ENCODE measurements around the gene ECHDC3. TPM values are rescaled to one million over a fixed set of nuclear protein-coding genes. Genes with fewer than 3 reads are reported as not detected.

The ECHDC3 gene
- polyA plus RNA-seq, 1 of the 3 experiments (the other 2 are of a cell fraction) = 13.5 TPM

DNA sequence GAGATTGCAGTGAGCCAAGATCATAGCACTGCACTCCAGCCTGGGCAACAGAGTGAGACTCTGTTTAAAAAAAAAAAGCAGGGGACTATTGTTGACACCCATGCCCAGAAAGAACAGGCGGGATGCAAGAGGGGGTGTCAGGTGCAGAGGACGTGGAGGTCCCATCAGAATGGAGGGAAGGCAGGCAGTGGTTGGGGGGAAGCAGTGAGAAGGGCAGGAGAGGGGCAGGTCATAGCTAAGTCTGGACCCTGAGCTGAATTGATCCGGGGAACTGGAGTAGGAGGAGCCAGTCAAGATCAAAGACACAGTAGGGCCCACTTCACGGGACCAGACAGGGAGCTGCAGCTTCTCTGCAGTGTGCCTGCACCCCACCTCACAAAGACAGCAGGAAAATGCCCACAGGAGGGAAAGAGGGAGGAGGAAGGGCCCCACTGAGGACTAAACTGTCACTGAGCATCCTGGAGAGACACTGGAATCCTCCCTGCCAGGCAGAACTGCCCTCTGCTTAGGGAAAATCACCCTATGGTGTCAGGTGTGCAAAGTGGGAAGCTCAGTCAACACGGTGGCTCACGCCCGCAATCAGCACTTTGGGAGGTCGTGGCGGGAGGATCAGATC, 27.3 kb upstream of the ECHDC3 start:
- no peak for TF ChIP-seq EP300 (IDR thresholded peaks at IDR 0.05; ENCODE audit: borderline replicate concordance in 1 of 2, low read depth in 1 of 2, low read length in 1 of 2)
- no peak for TF ChIP-seq JUND (IDR thresholded peaks at IDR 0.05)
- TF ChIP-seq, protein P1, sequence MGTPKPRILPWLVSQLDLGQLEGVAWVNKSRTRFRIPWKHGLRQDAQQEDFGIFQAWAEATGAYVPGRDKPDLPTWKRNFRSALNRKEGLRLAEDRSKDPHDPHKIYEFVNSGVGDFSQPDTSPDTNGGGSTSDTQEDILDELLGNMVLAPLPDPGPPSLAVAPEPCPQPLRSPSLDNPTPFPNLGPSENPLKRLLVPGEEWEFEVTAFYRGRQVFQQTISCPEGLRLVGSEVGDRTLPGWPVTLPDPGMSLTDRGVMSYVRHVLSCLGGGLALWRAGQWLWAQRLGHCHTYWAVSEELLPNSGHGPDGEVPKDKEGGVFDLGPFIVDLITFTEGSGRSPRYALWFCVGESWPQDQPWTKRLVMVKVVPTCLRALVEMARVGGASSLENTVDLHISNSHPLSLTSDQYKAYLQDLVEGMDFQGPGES (IDR thresholded peaks at IDR 0.05; ENCODE audit: low read depth, low read length) = no peak
- TF ChIP-seq YY1 (IDR thresholded peaks at IDR 0.05; ENCODE audit: low read depth) = no peak
- TF ChIP-seq, protein P2, sequence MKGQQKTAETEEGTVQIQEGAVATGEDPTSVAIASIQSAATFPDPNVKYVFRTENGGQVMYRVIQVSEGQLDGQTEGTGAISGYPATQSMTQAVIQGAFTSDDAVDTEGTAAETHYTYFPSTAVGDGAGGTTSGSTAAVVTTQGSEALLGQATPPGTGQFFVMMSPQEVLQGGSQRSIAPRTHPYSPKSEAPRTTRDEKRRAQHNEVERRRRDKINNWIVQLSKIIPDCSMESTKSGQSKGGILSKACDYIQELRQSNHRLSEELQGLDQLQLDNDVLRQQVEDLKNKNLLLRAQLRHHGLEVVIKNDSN (IDR thresholded peaks at IDR 0.05; ENCODE audit: borderline replicate concordance, low read depth) = no peak
- TF ChIP-seq EZH2phosphoT487 (IDR thresholded peaks at IDR 0.05; ENCODE audit: borderline replicate concordance, low read depth) = no peak
- TF ChIP-seq RFX5 (IDR thresholded peaks at IDR 0.05; ENCODE audit: low read length) = no peak
- no peak for TF ChIP-seq NFIC (IDR thresholded peaks at IDR 0.05; ENCODE audit: borderline replicate concordance)
- no peak for TF ChIP-seq SIN3A (IDR thresholded peaks at IDR 0.05; ENCODE audit: borderline replicate concordance, low read depth, low read length)
- TF ChIP-seq, protein P3, sequence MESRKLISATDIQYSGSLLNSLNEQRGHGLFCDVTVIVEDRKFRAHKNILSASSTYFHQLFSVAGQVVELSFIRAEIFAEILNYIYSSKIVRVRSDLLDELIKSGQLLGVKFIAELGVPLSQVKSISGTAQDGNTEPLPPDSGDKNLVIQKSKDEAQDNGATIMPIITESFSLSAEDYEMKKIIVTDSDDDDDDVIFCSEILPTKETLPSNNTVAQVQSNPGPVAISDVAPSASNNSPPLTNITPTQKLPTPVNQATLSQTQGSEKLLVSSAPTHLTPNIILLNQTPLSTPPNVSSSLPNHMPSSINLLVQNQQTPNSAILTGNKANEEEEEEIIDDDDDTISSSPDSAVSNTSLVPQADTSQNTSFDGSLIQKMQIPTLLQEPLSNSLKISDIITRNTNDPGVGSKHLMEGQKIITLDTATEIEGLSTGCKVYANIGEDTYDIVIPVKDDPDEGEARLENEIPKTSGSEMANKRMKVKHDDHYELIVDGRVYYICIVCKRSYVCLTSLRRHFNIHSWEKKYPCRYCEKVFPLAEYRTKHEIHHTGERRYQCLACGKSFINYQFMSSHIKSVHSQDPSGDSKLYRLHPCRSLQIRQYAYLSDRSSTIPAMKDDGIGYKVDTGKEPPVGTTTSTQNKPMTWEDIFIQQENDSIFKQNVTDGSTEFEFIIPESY (IDR thresholded peaks at IDR 0.05; ENCODE audit: borderline replicate concordance, low read depth) = no peak
- TF ChIP-seq RAD21 (IDR thresholded peaks at IDR 0.05; ENCODE audit: low read length) = no peak
- no peak for TF ChIP-seq TCF12 (IDR thresholded peaks at IDR 0.05)
- TF ChIP-seq SMC3 (IDR thresholded peaks at IDR 0.05; ENCODE audit: low read depth, low read length) = no peak
- TF ChIP-seq, protein P4, sequence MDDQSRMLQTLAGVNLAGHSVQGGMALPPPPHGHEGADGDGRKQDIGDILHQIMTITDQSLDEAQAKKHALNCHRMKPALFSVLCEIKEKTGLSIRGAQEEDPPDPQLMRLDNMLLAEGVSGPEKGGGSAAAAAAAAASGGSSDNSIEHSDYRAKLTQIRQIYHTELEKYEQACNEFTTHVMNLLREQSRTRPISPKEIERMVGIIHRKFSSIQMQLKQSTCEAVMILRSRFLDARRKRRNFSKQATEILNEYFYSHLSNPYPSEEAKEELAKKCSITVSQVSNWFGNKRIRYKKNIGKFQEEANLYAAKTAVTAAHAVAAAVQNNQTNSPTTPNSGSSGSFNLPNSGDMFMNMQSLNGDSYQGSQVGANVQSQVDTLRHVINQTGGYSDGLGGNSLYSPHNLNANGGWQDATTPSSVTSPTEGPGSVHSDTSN (IDR thresholded peaks at IDR 0.05) = no peak
- no peak for TF ChIP-seq GABPA (IDR thresholded peaks at IDR 0.05; ENCODE audit: low read depth)
- no peak for DNase-seq
- Histone ChIP-seq H3K4me3 (ENCODE audit: low read depth in 2 of 2, low read length in 1 of 2) (no peak overlapping the region), H3K27me3 (ENCODE audit: insufficient read depth) (no peaks in the 10 kb centered on the region; the same call in 1 of the 2 replicates), H3K27ac (ENCODE audit: low read depth in 2 of 2, low read length in 1 of 2) (no peak overlapping the region), H3F3A (replicated peaks; ENCODE audit: insufficient read depth) (no peaks in the 10 kb centered on the region), H3K9me3 (no peaks in the 10 kb centered on the region), H4K20me1 (ENCODE audit: insufficient read depth) (no peaks in the 10 kb centered on the region), H2AFZ (ENCODE audit: low read depth) (no peak overlapping the region), H3K4me1 (ENCODE audit: control insufficient read depth in 1 of 2, insufficient read depth in 2 of 2, low read depth in 1 of 2, low read length in 1 of 2) (no peaks in the 10 kb centered on the region), H3K79me2 (ENCODE audit: insufficient read depth) (no peaks in the 10 kb centered on the region), H3K4me2 (no peak overlapping the region), H3K9me2 (no peaks in the 10 kb centered on the region), H3K9ac (no peak overlapping the region), H3K36me3 (replicated peaks in 1 of 2; ENCODE audit: control insufficient read depth in 1 of 2, insufficient read depth in 2 of 2, low read length in 1 of 2) (no peaks in the 10 kb centered on the region)
- POLR2A ChIA-PET = no interaction called here
- WGBS (ENCODE audit: low lambda C conversion rate) = 58% methylated on average over 7 of the region's 9 CpGs
- CTCF ChIA-PET = interaction anchor here (0.9 to 2.3 kb wide), 3 partner anchors 10 to 199 kb away, joined by 3 to 8 read pairs (median 4); no protein-coding TSS in a partner anchor

All from SK-N-SH (cell line).